ENCODE measurements around the gene CD47. TPM values are rescaled to one million over a fixed set of nuclear protein-coding genes. Genes with fewer than 3 reads are reported as not detected.

Gene CD47
- total RNA-seq, 2 donors from 2014 or later: 6.4 to 12.0 TPM

DNA sequence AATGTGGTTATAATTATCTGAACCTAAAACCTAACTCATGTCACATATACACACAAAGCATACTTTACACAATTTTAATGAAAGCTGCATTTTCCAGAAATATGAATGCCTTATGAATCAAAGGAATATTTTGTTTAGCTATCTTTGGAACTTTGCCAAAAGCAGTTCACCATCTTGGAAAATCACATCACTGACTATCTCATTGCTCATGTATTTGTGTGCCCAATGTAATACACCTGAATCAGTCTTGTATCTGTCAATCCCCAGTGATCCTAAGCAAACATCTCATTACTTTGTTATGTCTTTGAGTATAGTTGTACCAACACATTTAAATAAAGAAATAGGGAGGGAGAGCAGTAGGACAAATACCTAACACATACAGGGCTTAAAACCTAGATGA lies 15.6 kb upstream of the CD47 start:
- H3K9me3 ChIP-seq (ENCODE audit: control insufficient read depth, low read length): no peaks in the 10 kb centered on the region
- H3K36me3 ChIP-seq (ENCODE audit: control insufficient read depth, insufficient read depth, low read length): no peaks in the 10 kb centered on the region
- H3K27ac Mint-ChIP-seq: no peak overlapping the region
- no peak overlapping the region for H3K27ac ChIP-seq (ENCODE audit: low read depth, low read length)
- H3K27me3 Mint-ChIP-seq (ENCODE audit: insufficient read depth): no peaks in the 10 kb centered on the region
- no peak overlapping the region for H3K9ac ChIP-seq (ENCODE audit: extremely low read depth, low read length, poor library complexity, severe bottlenecking)
- TF ChIP-seq, protein P1, sequence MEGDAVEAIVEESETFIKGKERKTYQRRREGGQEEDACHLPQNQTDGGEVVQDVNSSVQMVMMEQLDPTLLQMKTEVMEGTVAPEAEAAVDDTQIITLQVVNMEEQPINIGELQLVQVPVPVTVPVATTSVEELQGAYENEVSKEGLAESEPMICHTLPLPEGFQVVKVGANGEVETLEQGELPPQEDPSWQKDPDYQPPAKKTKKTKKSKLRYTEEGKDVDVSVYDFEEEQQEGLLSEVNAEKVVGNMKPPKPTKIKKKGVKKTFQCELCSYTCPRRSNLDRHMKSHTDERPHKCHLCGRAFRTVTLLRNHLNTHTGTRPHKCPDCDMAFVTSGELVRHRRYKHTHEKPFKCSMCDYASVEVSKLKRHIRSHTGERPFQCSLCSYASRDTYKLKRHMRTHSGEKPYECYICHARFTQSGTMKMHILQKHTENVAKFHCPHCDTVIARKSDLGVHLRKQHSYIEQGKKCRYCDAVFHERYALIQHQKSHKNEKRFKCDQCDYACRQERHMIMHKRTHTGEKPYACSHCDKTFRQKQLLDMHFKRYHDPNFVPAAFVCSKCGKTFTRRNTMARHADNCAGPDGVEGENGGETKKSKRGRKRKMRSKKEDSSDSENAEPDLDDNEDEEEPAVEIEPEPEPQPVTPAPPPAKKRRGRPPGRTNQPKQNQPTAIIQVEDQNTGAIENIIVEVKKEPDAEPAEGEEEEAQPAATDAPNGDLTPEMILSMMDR (conservative IDR thresholded peaks at IDR 0.05): no peak
- peaks cover 3% of the 10 kb centered on the region for H3K4me1 Mint-ChIP-seq
- H3K27me3 ChIP-seq (ENCODE audit: control insufficient read depth, insufficient read depth, low read length, poor library complexity, severe bottlenecking): no peaks in the 10 kb centered on the region
- DNase-seq: no peak
- no peaks in the 10 kb centered on the region for H3K9me3 Mint-ChIP-seq
- no peak overlapping the region for H3K4me3 ChIP-seq (ENCODE audit: low read length)
- no peaks in the 10 kb centered on the region for H3K4me1 ChIP-seq (ENCODE audit: control insufficient read depth, insufficient read depth, low read length)
- H3K4me3 Mint-ChIP-seq: no peak overlapping the region
- no peaks in the 10 kb centered on the region for H3K36me3 Mint-ChIP-seq (ENCODE audit: low read depth)

DNA sequence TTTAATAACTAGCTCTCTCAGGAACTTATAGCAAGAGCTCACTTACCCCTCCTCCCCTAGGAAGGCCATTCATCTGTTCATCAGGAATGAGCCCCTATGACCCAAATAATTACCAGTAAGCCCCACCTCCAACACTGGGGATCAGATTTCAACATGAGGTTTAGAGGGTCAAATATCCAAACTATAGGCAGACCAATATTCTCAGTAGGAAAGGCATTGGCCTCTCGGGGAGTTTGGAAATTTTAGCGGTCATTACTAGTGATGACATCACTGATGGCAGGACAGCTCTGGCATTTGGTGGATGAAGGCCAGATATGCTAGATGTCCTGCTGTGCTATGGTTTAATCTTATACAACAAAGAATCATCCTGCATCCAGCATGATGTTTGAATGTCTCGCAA lies 15.2 kb upstream of the CD47 start:
- no peaks in the 10 kb centered on the region for H3K36me3 Mint-ChIP-seq (ENCODE audit: low read depth)

DNA sequence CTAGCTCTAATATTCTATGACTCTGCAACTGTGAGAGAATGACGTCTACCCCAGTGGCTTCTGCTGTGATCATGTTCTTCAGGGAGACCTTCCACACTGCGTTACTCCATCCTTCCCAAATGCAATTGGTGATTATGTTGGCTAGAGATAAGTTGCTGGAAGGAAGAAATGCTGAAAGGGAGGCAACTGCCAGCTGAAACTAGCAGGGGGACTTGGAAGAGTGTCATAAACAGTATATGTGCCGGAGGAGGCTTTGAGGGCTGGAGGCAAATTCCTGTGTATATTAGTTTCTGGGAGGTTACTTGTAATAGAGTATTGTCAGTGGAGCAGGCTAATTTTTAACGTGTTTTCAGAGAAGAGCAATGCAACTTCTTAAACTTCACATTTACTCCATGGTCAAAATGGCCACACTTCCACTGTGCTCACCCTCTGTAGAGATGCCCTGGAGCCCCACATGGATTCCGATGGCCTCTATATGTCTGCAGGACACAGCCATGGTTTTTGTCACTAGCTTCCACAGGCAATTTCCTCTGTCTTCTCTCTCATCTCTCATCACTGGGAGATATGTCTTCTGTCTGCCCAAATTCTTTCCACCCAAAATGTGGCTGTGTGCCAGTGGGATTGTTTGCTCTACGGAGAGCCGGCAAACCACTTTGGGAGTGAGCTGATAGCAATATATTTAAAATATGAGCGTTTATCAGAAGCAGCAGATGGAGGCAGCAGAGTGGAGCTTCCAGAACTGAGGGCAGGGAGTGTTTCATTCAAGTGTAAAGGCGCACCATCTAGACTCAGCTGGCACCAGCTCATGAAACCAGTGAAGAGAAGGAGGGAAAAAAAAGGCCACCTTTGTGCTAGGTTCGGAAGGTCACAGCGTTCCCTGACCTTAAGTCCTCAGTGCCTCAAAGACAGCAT lies 13.3 kb upstream of the CD47 start:
- Histone ChIP-seq H3K27ac (ENCODE audit: low read depth, low read length) (no peak overlapping the region), H3K9ac (ENCODE audit: extremely low read depth, low read length, poor library complexity, severe bottlenecking) (no peak overlapping the region), H3K9me3 (ENCODE audit: control insufficient read depth, low read length) (no peaks in the 10 kb centered on the region), H3K4me1 (ENCODE audit: control insufficient read depth, insufficient read depth, low read length) (no peaks in the 10 kb centered on the region), H3K4me3 (ENCODE audit: low read length) (no peak overlapping the region), H3K27me3 (ENCODE audit: control insufficient read depth, insufficient read depth, low read length, poor library complexity, severe bottlenecking) (peaks cover 4% of the 10 kb centered on the region), H3K36me3 (ENCODE audit: control insufficient read depth, insufficient read depth, low read length) (no peaks in the 10 kb centered on the region)
- H3K4me3 Mint-ChIP-seq: no peak overlapping the region
- no peaks in the 10 kb centered on the region for H3K27me3 Mint-ChIP-seq (ENCODE audit: insufficient read depth)
- H3K27ac Mint-ChIP-seq: no peak overlapping the region
- peaks cover 3% of the 10 kb centered on the region for H3K4me1 Mint-ChIP-seq
- H3K9me3 Mint-ChIP-seq: no peaks in the 10 kb centered on the region
- no peaks in the 10 kb centered on the region for H3K36me3 Mint-ChIP-seq (ENCODE audit: low read depth)
- TF ChIP-seq, protein P1 (conservative IDR thresholded peaks at IDR 0.05): no peak
- 91 to 92% methylated on average over 9 to 11 of the region's 11 CpGs for whole genome bisulfite sequencing, 2 experiments (ENCODE audit: insufficient coverage in 1 of 2, insufficient read length in 1 of 2)
- no peak for DNase-seq

More for the DNA sequence above, 15.2 kb upstream of the CD47 start:
- no peaks in the 10 kb centered on the region for H3K27me3 ChIP-seq (ENCODE audit: control insufficient read depth, insufficient read depth, low read length, poor library complexity, severe bottlenecking)
- no peaks in the 10 kb centered on the region for H3K4me1 ChIP-seq (ENCODE audit: control insufficient read depth, insufficient read depth, low read length)
- no peaks in the 10 kb centered on the region for H3K9me3 ChIP-seq (ENCODE audit: control insufficient read depth, low read length)
- no peak overlapping the region for H3K9ac ChIP-seq (ENCODE audit: extremely low read depth, low read length, poor library complexity, severe bottlenecking)
- Mint-ChIP-seq H3K27ac (no peak overlapping the region), H3K27me3 (ENCODE audit: insufficient read depth) (no peaks in the 10 kb centered on the region), H3K4me1 (peaks cover 3% of the 10 kb centered on the region), H3K9me3 (no peaks in the 10 kb centered on the region), H3K4me3 (no peak overlapping the region)
- H3K27ac ChIP-seq (ENCODE audit: low read depth, low read length): no peak overlapping the region
- WGBS, 2 experiments (ENCODE audit: insufficient coverage in 1 of 2, insufficient read length in 1 of 2): 80 to 96% methylated on average over 1 to 2 of the region's 3 CpGs
- TF ChIP-seq, protein P1 (conservative IDR thresholded peaks at IDR 0.05): no peak
- H3K36me3 ChIP-seq (ENCODE audit: control insufficient read depth, insufficient read depth, low read length): no peaks in the 10 kb centered on the region
- DNase-seq: no peak
- H3K4me3 ChIP-seq (ENCODE audit: low read length): no peak overlapping the region

Data from endodermal cell (in vitro differentiated cells).